A673 (cell line): ENCODE measurements around the gene CYBA.

Experiments
- CTCF ChIP-seq: fragments of 300-800, 200-600 bp; sonication (generic); conservative IDR thresholded peaks from 2 replicates; pipeline ENCODE4 v1.5.1; 2017; ENCODE audit warnings: low read depth, mild to moderate bottlenecking, antibody characterized with exemption, low read length, moderate library complexity, mixed read lengths
- EZH2 ChIP-seq: fragments of 200-600 bp; sonication (generic); IDR thresholded peaks from 2 replicates; pipeline ENCODE4 v1.6.1; 2017; ENCODE audit warnings: borderline replicate concordance, low read depth, mild to moderate bottlenecking, mixed read lengths, antibody characterized with exemption, low read length; ENCODE audit not compliant: poor library complexity, severe bottlenecking

DNA sequence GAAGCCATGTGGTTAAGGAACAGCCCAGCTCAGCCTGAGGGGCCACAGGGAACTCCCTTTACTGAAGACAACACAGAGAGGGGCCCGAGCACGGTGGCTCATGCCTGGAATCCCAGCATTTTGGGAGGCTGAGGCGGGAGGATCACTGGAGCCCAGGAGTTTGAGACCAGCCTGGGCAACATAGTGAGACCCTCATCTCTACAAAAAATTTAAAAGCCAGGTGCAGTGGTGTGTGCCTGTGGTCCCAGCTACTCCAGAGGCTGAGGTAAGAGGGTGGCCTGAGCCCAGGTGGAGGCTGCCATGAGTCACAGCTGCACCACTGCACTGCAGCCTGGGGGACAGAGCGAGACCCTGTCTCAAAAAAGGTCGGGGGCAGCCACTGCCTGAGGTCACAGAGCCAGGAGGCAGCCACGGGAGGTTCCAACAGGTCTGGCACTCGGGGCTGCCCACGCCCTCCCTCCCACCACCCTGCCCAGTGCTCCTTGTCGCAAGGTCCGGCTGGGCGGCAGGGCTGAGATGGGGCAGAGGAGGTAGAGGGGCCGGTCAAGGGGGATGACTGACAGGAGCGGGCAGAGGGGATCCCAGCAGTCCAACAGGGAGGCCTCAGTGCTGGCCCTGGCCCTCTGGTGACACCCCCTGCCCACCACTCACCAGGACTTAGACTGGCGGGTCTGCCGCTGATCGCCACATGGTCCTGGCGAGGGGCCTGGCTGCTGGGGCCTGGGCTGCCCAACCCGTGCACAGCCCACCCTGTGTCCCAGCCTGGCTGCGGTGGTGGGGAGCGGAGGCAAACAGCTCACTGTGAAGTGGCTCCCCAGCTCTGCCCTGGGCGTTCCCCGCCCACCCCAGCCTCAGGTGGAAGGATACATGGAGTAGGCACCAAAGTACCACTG lies 3.4 kb downstream of the CYBA start:
- TF ChIP-seq CTCF (no peak), EZH2 (no peak)
